Measurements from ENCODE around the gene SEMA4B.

The SEMA4B gene

GRCh38 chr15:90225504-90226234 is 24.5 kb downstream of the SEMA4B start:
- no peak for DNase-seq (ENCODE audit: low read depth)

- no peak for DNase-seq (ENCODE audit: low read depth)
These were observed 26.2 kb downstream of the SEMA4B start for GRCh38 chr15:90227336-90227735.

- DNase-seq (ENCODE audit: low read depth): no peak
These were observed 27.0 kb downstream of the SEMA4B start for GRCh38 chr15:90227816-90228772.

DNA sequence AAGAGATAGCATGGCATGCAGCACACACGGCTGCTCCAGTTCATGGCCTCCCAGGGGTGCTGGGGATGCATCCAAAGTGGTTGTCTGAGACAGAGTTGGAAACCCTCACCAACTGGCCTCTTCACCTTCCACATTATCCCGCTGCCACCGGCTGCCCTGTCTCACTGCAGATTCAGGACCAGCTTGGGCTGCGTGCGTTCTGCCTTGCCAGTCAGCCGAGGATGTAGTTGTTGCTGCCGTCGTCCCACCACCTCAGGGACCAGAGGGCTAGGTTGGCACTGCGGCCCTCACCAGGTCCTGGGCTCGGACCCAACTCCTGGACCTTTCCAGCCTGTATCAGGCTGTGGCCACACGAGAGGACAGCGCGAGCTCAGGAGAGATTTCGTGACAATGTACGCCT is 27.8 kb downstream of the SEMA4B start:
- DNase-seq (ENCODE audit: low read depth): no peak

DNA sequence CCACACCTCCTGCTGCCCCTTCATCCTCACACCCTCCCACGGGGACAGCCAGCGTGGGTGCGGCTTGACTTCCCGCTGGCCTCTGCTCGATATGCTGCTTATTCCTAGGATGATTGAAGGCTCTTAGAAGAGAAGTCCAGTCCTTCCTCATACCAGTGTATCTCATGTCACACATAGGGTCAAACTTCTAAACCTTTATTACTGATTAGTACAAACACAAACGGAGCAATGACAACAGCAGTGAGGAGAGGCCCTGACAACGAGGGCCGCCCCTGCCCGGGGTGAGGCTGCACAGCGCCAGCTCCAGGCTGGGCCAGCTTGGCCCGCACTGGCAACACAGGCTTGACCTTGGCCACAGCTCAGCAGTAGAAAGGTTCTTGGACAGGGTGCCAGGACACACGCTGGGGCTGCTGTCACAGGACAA is 29.0 kb downstream of the SEMA4B start:
- DNase-seq (ENCODE audit: low read depth): no peak

GRCh38 chr15:90230610-90231009 is 29.5 kb downstream of the SEMA4B start:
- DNase-seq (ENCODE audit: low read depth): no peak

GRCh38 chr15:90231028-90232017 is 30.2 kb downstream of the SEMA4B start:
- peak; percentile 68 for DNase-seq (ENCODE audit: low read depth)

- DNase-seq (ENCODE audit: low read depth): no peak
These were observed 31.1 kb downstream of the SEMA4B start for GRCh38 chr15:90232196-90232595.

- no peak for DNase-seq (ENCODE audit: low read depth)
These were observed 31.8 kb downstream of the SEMA4B start for GRCh38 chr15:90232941-90233386.

DNA sequence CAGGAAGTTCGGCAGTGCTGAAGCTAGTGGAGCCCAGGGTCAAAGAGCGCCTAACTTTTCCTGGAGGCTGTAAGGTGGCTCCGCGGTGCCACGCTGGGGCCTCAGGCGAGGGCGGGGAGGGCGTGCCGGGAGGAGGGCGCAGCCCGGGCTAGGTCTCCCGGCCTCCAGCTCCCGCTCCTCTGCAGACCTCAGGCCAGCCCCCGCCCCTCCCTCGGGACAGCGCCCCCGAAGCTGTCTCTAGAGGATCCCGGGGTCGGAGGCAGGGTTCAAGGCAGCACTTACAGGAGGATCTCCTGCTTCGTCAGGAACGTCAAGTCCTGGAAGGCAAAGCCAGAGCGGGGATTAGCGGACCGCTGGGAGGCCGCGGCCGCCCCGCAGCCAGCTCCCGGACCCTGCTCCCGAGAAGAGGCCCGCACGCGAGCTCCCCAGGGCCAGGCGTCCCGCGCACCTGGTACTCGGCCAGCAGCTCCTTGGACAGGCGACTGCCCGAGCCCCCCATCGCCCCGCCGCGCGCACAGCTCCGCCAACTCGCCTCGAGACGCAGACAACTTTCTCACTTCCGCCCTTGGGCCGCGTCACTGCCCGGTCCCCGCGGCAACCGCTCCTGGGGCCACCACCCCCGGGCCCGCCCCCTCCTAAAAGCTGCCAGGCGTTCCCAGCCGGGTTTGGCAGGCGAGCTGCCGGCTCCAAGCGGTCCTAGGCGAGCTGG is 32.4 kb downstream of the SEMA4B start, which contains the start of gene CIB1:
CIB1 (minus strand) TSS at position 555 of the 709 bp plus-strand sequence; CDS start at position 499, 56 bp downstream.
- peak; percentile 38 for DNase-seq (ENCODE audit: low read depth)

DNA sequence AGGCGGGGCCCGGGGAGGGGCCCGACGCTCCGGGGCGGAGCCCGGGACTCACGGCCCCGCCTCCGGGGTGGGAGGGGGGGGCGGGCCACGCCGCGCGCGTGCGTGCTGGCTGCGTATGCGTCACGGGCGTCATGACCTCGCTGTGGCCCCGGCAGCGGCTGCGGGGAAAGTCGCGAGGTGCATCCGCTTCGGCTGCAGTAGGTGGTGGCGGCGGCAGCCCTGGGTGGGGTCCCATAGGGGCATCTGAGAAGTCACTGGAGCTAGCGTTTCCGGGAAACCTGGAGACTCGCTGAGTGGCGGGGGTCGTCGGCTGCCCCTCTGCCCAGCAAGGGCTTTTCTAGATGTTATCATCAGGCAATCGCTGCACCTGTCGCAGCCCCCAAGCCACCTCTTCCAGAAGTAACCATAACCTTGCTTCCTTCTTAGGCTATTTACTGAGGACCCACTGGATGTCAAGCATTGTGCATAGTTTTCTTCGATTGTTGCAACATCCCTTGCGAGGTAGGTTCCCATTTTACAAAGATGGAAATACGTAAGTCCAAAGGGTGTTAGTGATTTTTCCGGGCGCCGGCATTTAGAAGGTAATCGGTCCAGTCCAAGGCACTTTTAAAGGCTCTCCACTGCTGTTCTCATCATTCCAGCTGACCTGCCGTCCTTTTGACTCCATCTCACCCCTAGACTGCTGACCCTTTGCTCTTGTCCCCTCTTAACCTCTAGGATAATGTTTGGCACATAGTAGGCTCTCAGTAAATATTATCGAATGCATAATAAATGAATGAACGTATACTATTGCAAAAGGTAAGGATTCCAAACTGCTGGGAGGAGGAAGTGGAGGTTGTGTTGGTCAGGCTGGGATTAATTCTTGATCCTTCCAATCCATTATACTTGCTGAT is 33.2 kb downstream of the SEMA4B start, which contains the start of gene GDPGP1:
GDPGP1 (plus strand) TSS at position 114 of the 893 bp plus-strand sequence. CDS start 6,700 bp downstream, outside the sequence.
- DNase-seq (ENCODE audit: low read depth): peak; percentile 98

DNA sequence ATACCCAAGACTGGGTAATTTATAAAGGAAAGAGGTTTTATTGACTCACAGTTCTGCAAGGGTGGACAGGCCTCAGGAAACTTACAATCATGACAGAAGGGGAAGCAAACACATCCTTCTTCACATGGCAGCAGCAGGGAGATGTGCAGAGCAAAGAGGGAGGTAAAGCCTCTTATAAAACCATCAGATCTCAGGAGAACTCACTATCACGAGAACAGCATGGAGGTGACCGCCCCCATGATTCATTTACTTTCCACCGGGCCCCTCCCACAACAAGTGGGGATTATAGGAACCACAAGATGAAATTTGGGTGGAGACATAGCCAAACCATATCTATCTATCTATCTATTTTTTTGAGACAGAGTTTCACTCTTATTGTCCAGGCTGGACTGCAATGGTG is 38.2 kb downstream of the SEMA4B start:
- no peak for DNase-seq (ENCODE audit: low read depth)

- DNase-seq (ENCODE audit: low read depth): no peak
These were observed 39.7 kb downstream of the SEMA4B start for GRCh38 chr15:90240856-90241255.

DNA sequence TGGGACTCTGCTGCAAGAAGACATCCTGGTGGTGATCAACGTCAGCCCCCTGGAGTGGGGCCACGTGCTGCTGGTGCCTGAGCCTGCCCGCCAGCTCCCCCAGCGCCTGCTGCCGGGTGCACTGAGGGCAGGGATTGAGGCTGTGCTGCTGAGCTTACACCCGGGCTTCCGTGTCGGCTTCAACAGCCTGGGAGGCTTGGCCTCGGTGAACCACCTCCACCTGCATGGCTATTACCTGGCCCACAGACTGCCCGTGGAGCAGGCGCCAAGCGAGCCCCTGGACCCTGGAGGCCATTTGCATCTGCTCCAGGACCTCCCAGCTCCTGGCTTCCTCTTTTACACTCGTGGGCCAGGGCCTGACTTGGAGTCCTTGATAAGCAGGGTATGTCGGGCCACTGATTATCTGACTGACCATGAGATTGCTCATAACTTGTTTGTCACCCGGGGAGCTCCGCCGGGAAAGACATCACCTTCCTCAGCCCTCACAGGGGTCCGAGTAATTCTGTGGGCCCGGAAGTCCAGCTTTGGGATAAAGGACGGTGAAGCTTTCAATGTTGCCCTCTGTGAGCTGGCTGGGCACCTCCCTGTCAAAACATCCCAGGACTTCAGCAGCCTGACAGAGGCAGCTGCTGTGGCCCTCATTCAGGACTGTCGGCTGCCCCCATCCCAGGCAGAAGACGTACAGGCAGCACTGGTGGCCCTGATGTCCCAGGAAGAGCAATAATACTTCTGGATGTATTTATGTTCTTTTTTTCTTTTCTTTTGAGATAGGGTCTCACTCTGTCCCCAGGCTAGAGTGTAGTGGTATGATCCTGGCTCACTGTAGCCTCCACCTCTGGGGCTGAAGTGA is 40.4 kb downstream of the SEMA4B start:
- no peak for DNase-seq (ENCODE audit: low read depth)

GRCh38 chr15:90243943-90244639 is 43.0 kb downstream of the SEMA4B start:
- DNase-seq (ENCODE audit: low read depth): no peak

DNA sequence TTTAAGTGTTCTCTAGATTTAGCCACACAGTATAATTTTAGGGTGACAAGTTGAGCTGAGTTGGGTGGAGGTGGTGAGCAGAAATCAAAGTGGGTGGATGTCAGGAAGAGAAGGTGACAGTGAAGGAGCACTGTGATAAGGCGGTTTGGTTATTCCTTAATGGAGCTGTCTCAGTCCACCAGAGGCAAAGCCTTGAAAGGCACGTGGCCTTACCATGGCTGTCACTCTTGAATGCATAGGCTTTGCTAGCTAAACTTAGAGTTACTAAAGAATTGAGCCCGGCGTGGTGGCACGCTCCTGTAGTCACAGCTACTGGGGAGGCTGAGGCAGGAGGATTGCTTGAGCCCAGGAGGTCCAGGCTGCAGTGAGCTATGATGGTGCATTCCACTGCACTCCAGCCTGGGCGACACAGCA is 47.7 kb downstream of the SEMA4B start:
- no peak for DNase-seq (ENCODE audit: low read depth)

- DNase-seq (ENCODE audit: low read depth): peak; percentile 52
These were observed 48.2 kb downstream of the SEMA4B start, which contains the start of gene TTLL13 for GRCh38 chr15:90249203-90249863. TTLL13 (plus strand) TSS chr15:90249556; CDS start chr15:90250631, 1,075 bp downstream.

Measured in activated T-helper 1 cell treated with Interleukin-2 at 50 U/mL for 16 hours (primary cell).